CD8-positive, alpha-beta memory T cell (primary cell): ENCODE data around the gene SRSF12. TPM values are rescaled to one million over a fixed set of nuclear protein-coding genes. Genes with fewer than 3 reads are reported as not detected.

ENCODE experiments used
- CTCF ChIA-PET: fragments of 350-600 bp; sonication (Branson Sonifier 250); formaldehyde crosslinking; loops from one replicate; lab custom pipeline; 2021; ENCODE audit warnings: antibody characterized with exemption; lab: Charles Lee
- POLR2A ChIA-PET: fragments of 350-600 bp; sonication (Branson Sonifier 250); formaldehyde crosslinking; loops from one replicate; lab custom pipeline; 2021; ENCODE audit warnings: antibody characterized with exemption; lab: Charles Lee
- DNase-seq, 5 donors: peaks; one replicate each; pipeline versions ENCODE4 v3.0.0 to v3.0.0-alpha.2; 2020 to 2022; ENCODE audit warnings: mixed read lengths in 1 of 5
- H3K27ac ChIP-seq: one replicate; pipeline ENCODE4 v1.7.0; 2013; ENCODE audit warnings: low read depth, mild to moderate bottlenecking, low read length, moderate library complexity
- H3K27me3 ChIP-seq: 2 replicates; pipeline ENCODE4 v1.7.0; 2013; ENCODE audit warnings: low read length, mild to moderate bottlenecking; ENCODE audit not compliant: insufficient read depth, poor library complexity, severe bottlenecking
- H3K36me3 ChIP-seq: 2 replicates; pipeline ENCODE4 v1.7.0; 2013; ENCODE audit warnings: mild to moderate bottlenecking, low read length, moderate library complexity; ENCODE audit not compliant: insufficient read depth
- H3K4me1 ChIP-seq: 2 replicates; pipeline ENCODE4 v1.7.0; 2013; ENCODE audit warnings: mild to moderate bottlenecking, low read length, moderate library complexity; ENCODE audit not compliant: insufficient read depth
- H3K4me3 ChIP-seq: 2 replicates; pipeline ENCODE4 v1.7.0; 2013; ENCODE audit warnings: mild to moderate bottlenecking, low read length
- H3K9me3 ChIP-seq: 2 replicates; pipeline ENCODE4 v1.7.0; 2013; ENCODE audit warnings: mild to moderate bottlenecking, low read length
- H3K27ac Mint-ChIP-seq, 8 donors: one replicate each; pipeline ENCODE4 v1.8.0; 2020 to 2021; ENCODE audit warnings: mixed read lengths in 8 of 8, mild to moderate bottlenecking in 6 of 8, inconsistent platforms in 3 of 8, moderate library complexity in 3 of 8
- H3K27me3 Mint-ChIP-seq, 2 donors: one replicate each; pipeline ENCODE4 v1.8.0; 2020 to 2021; ENCODE audit warnings: mixed read lengths in 2 of 2, mild to moderate bottlenecking in 1 of 2, moderate library complexity in 1 of 2
- H3K36me3 Mint-ChIP-seq, 3 donors: one replicate each; pipeline ENCODE4 v1.8.0; 2020 to 2021; ENCODE audit warnings: mixed read lengths in 3 of 3, inconsistent platforms in 1 of 3, mild to moderate bottlenecking in 1 of 3
- H3K4me1 Mint-ChIP-seq, 3 donors: one replicate each; pipeline ENCODE4 v1.8.0; 2020 to 2021; ENCODE audit warnings: mixed read lengths in 3 of 3, inconsistent platforms in 1 of 3, mild to moderate bottlenecking in 1 of 3
- H3K4me3 Mint-ChIP-seq, 7 donors: one replicate each; pipeline ENCODE4 v1.8.0; 2020 to 2021; ENCODE audit warnings: mixed read lengths in 7 of 7, mild to moderate bottlenecking in 6 of 7, moderate library complexity in 4 of 7, inconsistent platforms in 2 of 7
- H3K9me3 Mint-ChIP-seq, 5 donors: one replicate each; pipeline ENCODE4 v1.8.0; 2020 to 2022; ENCODE audit warnings: mixed read lengths in 5 of 5, mild to moderate bottlenecking in 3 of 5, moderate library complexity in 2 of 5, inconsistent platforms in 1 of 5
- polyA plus RNA-seq: library from polyadenylated mRNA; unstranded; fragments of 300-500 nt; fragmentation: Illumina TruSeq; gene quantifications from one replicate; pipeline ENCODE4 v1.2.3, GENCODE V29; 2021
- total RNA-seq, 2 experiments: library from RNA; stranded (reverse); gene quantifications; one replicate each; pipeline ENCODE4 v1.2.3, GENCODE V29; 2021

Gene SRSF12
- total and polyA plus RNA-seq, 3 experiments from 2014 or later = 0.23 to 0.81 (median 0.71) TPM

- H3K36me3 ChIP-seq = peaks cover 22% of the 10 kb centered on the region
- peaks cover 39 to 51% (median 51%) of the 10 kb centered on the region in 3 donors for H3K4me1 Mint-ChIP-seq
- peaks cover 0 to 11% of the 10 kb centered on the region in 2 donors for H3K27me3 Mint-ChIP-seq
- ChIA-PET CTCF (interaction anchor here (0.7 to 3.4 kb wide), 10 partner anchors 14 to 292 kb away, joined by 3 to 21 read pairs (median 6); partner anchors contain the start of genes PM20D2, RNGTT, SRSF12 and UBE2J1), POLR2A (interaction anchor here (0.5 to 5.5 kb wide), 23 partner anchors 9 to 1507 kb away, joined by 3 to 91 read pairs (median 4); partner anchors contain the start of genes BACH2, LYRM2, PM20D2 and RNGTT)
- no peaks in the 10 kb centered on the region for H3K9me3 ChIP-seq
- H3K4me3 Mint-ChIP-seq = peak within 1 kb of the TSS; percentile 93 to 99 (median 97)
- H3K36me3 Mint-ChIP-seq = peaks cover 19 to 52% (median 21%) of the 10 kb centered on the region in 3 donors
- peak; percentile 100 for DNase-seq
- H3K4me3 ChIP-seq = peak within 1 kb of the TSS; percentile 95
- no peaks in the 10 kb centered on the region for H3K9me3 Mint-ChIP-seq
- peaks cover 38% of the 10 kb centered on the region for H3K4me1 ChIP-seq
- peak within 1 kb of the TSS; percentile 99 for H3K27ac ChIP-seq
- H3K27me3 ChIP-seq = no peaks in the 10 kb centered on the region
- H3K27ac Mint-ChIP-seq = peak within 1 kb of the TSS; percentile 95 to 99 (median 98)
Observed at GRCh38 chr6:89080281-89081128, 37.4 kb downstream of the SRSF12 start, which contains the start of gene PNRC1. TSS of gene PNRC1 (plus strand) at chr6:89080751. CDS start at chr6:89080895, 144 bp downstream.

- Histone ChIP-seq H3K27me3 (no peaks in the 10 kb centered on the region), H3K9me3 (no peaks in the 10 kb centered on the region), H3K27ac (peak overlapping the region; percentile 99), H3K36me3 (peaks cover 14% of the 10 kb centered on the region), H3K4me3 (peak overlapping the region; percentile 90), H3K4me1 (peaks cover 31% of the 10 kb centered on the region)
- Mint-ChIP-seq H3K27ac (peak overlapping the region; percentile 90 to 99 (median 98)), H3K36me3 (peaks cover 11 to 43% (median 13%) of the 10 kb centered on the region in 3 donors), H3K4me3 (peak overlapping the region; percentile 91 to 99 (median 95)), H3K4me1 (peaks cover 31 to 43% (median 42%) of the 10 kb centered on the region in 3 donors), H3K27me3 (peaks cover 0 to 11% of the 10 kb centered on the region in 2 donors), H3K9me3 (no peaks in the 10 kb centered on the region)
- DNase-seq = peak; percentile 35 to 84 (median 75)
- ChIA-PET CTCF (interaction anchor here (0.8 to 3.4 kb wide), 13 partner anchors 13 to 292 kb away, joined by 3 to 21 read pairs (median 5); partner anchors contain the start of genes PM20D2, RNGTT and UBE2J1), POLR2A (interaction anchor here (0.6 to 5.5 kb wide), 20 partner anchors 9 to 1508 kb away, joined by 3 to 91 read pairs (median 5); partner anchors contain the start of genes BACH2, LYRM2, PM20D2 and RNGTT)
Observed at GRCh38 chr6:89079511-89080234, 38.2 kb downstream of the SRSF12 start.

- H3K9me3 ChIP-seq = no peaks in the 10 kb centered on the region
- H3K36me3 ChIP-seq = no peaks in the 10 kb centered on the region
- CTCF ChIA-PET = no interaction called here
- Mint-ChIP-seq H3K27me3 (peaks cover 0 to 5% of the 10 kb centered on the region in 2 donors), H3K27ac (no peak overlapping the region), H3K9me3 (no peaks in the 10 kb centered on the region), H3K4me1 (peaks cover 8 to 13% (median 12%) of the 10 kb centered on the region in 3 donors), H3K4me3 (no peak overlapping the region), H3K36me3 (no peaks in the 10 kb centered on the region)
- H3K4me1 ChIP-seq = peaks cover 6% of the 10 kb centered on the region
- H3K27me3 ChIP-seq = no peaks in the 10 kb centered on the region
- no peak overlapping the region for H3K4me3 ChIP-seq
- H3K27ac ChIP-seq = no peak overlapping the region
- no peak for DNase-seq
- POLR2A ChIA-PET = no interaction called here
Observed at GRCh38 chr6:89073840-89074239, 44.0 kb downstream of the SRSF12 start.

- no peaks in the 10 kb centered on the region for H3K9me3 Mint-ChIP-seq
Observed at GRCh38 chr6:89073014-89073620, 44.8 kb downstream of the SRSF12 start.

GRCh38 chr6:89071036-89071435, 46.8 kb downstream of the SRSF12 start:
- H3K27me3 Mint-ChIP-seq = peaks cover 2 to 16% of the 10 kb centered on the region in 2 donors
- CTCF ChIA-PET = no interaction called here
- H3K4me1 Mint-ChIP-seq = no peaks in the 10 kb centered on the region
- no peak overlapping the region for H3K4me3 Mint-ChIP-seq
- Histone ChIP-seq H3K27ac (no peak overlapping the region), H3K4me1 (no peaks in the 10 kb centered on the region), H3K9me3 (no peaks in the 10 kb centered on the region), H3K4me3 (no peak overlapping the region), H3K36me3 (no peaks in the 10 kb centered on the region), H3K27me3 (no peaks in the 10 kb centered on the region)
- no peak for DNase-seq
- H3K36me3 Mint-ChIP-seq = peaks cover 0 to 6% (median 0%) of the 10 kb centered on the region in 3 donors
- no peaks in the 10 kb centered on the region for H3K9me3 Mint-ChIP-seq
- H3K27ac Mint-ChIP-seq = peak overlapping the region in 1 of 8 donors; percentile 61
- POLR2A ChIA-PET = interaction anchor here (1.1 to 1.3 kb wide), 2 partner anchors 9 to 10 kb away, joined by 3 to 4 read pairs; partner anchors contain the start of gene PNRC1

More at GRCh38 chr6:89073014-89073620, 44.8 kb downstream of the SRSF12 start:
- Mint-ChIP-seq H3K36me3 (no peaks in the 10 kb centered on the region), H3K27me3 (peaks cover 0 to 5% of the 10 kb centered on the region in 2 donors), H3K4me3 (no peak overlapping the region), H3K4me1 (peaks cover 5 to 7% (median 7%) of the 10 kb centered on the region in 3 donors), H3K27ac (peak overlapping the region in 2 of 8 donors; percentile 33 to 38)
- no peak overlapping the region for H3K27ac ChIP-seq
- no peaks in the 10 kb centered on the region for H3K27me3 ChIP-seq
- ChIA-PET POLR2A (no interaction called here), CTCF (no interaction called here)
- H3K4me3 ChIP-seq = no peak overlapping the region
- DNase-seq = no peak
- H3K4me1 ChIP-seq = no peaks in the 10 kb centered on the region
- H3K36me3 ChIP-seq = no peaks in the 10 kb centered on the region
- no peaks in the 10 kb centered on the region for H3K9me3 ChIP-seq

GRCh38 chr6:89069536-89070163, 48.2 kb downstream of the SRSF12 start:
- no peak overlapping the region for H3K27ac ChIP-seq
- H3K4me3 ChIP-seq = no peak overlapping the region
- ChIA-PET CTCF (interaction anchor here (0.8 kb wide), 1 partner anchor 12 kb away, joined by 3 read pairs; no protein-coding TSS in a partner anchor), POLR2A (no interaction called here)
- Mint-ChIP-seq H3K27me3 (peaks cover 2 to 16% of the 10 kb centered on the region in 2 donors), H3K4me3 (no peak overlapping the region), H3K9me3 (no peaks in the 10 kb centered on the region), H3K36me3 (peaks cover 0 to 6% (median 0%) of the 10 kb centered on the region in 3 donors), H3K4me1 (no peaks in the 10 kb centered on the region), H3K27ac (no peak overlapping the region)
- H3K9me3 ChIP-seq = no peaks in the 10 kb centered on the region
- no peaks in the 10 kb centered on the region for H3K27me3 ChIP-seq
- H3K4me1 ChIP-seq = no peaks in the 10 kb centered on the region
- H3K36me3 ChIP-seq = no peaks in the 10 kb centered on the region
- DNase-seq = no peak

- Mint-ChIP-seq H3K4me3 (no peak overlapping the region), H3K9me3 (no peaks in the 10 kb centered on the region), H3K27ac (peak overlapping the region in 1 of 8 donors; percentile 24), H3K4me1 (no peaks in the 10 kb centered on the region), H3K27me3 (peaks cover 2 to 16% of the 10 kb centered on the region in 2 donors), H3K36me3 (peaks cover 0 to 6% (median 0%) of the 10 kb centered on the region in 3 donors)
- Histone ChIP-seq H3K36me3 (no peaks in the 10 kb centered on the region), H3K27me3 (no peaks in the 10 kb centered on the region), H3K9me3 (no peaks in the 10 kb centered on the region), H3K4me3 (no peak overlapping the region), H3K27ac (no peak overlapping the region), H3K4me1 (no peaks in the 10 kb centered on the region)
- POLR2A ChIA-PET = no interaction called here
- CTCF ChIA-PET = interaction anchor here (3.6 kb wide), 1 partner anchor 11 kb away, joined by 15 read pairs; the partner anchor contains the start of gene PNRC1
- no peak for DNase-seq
Observed at GRCh38 chr6:89068695-89069094, 49.2 kb downstream of the SRSF12 start.
